Astrocyte (in vitro differentiated cells and primary cell): Measurements from ENCODE around the gene RPS6KB1.

Experiments used
- EZH2 ChIP-seq: IDR thresholded peaks from 2 replicates; pipeline ENCODE4 v1.6.1; 2012; ENCODE audit warnings: mild to moderate bottlenecking, low read length, inconsistent platforms; ENCODE audit not compliant: insufficient read depth
- TF ChIP-seq, protein P1 (sequence below): IDR thresholded peaks from 2 replicates; pipeline ENCODE4 v1.5.1; 2011; ENCODE audit warnings: low read depth, mild to moderate bottlenecking, inconsistent platforms, low read length, moderate library complexity; ENCODE audit not compliant: insufficient read depth

DNA sequence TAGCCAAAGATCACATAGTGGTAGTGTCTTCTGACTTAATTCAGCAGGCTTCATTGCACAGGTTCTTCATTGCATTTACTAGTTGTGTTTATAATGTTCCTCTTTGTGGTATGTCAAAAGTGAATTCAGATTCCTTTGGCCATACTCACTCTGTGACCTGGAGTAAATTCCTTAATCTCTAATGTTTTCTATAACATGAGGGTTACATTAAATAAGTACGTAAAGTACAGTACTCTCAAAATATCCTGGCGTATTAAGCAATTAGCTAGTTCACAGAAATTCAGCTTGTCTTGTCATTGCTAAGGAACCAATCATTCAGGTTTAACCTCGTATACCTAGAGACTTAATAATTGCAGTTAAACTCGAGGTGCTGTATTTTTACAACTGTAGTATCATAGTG is 4.2 kb downstream of the RPS6KB1 start:
- TF ChIP-seq, protein P1, sequence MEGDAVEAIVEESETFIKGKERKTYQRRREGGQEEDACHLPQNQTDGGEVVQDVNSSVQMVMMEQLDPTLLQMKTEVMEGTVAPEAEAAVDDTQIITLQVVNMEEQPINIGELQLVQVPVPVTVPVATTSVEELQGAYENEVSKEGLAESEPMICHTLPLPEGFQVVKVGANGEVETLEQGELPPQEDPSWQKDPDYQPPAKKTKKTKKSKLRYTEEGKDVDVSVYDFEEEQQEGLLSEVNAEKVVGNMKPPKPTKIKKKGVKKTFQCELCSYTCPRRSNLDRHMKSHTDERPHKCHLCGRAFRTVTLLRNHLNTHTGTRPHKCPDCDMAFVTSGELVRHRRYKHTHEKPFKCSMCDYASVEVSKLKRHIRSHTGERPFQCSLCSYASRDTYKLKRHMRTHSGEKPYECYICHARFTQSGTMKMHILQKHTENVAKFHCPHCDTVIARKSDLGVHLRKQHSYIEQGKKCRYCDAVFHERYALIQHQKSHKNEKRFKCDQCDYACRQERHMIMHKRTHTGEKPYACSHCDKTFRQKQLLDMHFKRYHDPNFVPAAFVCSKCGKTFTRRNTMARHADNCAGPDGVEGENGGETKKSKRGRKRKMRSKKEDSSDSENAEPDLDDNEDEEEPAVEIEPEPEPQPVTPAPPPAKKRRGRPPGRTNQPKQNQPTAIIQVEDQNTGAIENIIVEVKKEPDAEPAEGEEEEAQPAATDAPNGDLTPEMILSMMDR: no peak
- TF ChIP-seq EZH2: no peak
